Uterus (tissue), 2 donors: ENCODE measurements around the gene GRIK4.

Experiments used
- CTCF ChIP-seq, 4 experiments: fragments of 200-600 bp in 2 of 4; fragments of 450-650 bp in 2 of 4; sonication (generic) in 2 of 4; IDR thresholded peaks; one replicate each; pipeline ENCODE4 v1.5.1; 2016 to 2019; ENCODE audit warnings: antibody characterized with exemption in 4 of 4, mild to moderate bottlenecking in 2 of 4, moderate library complexity in 1 of 4
- POLR2A ChIP-seq, 2 donors: fragments of 450-650 bp; IDR thresholded peaks; one replicate each; pipeline ENCODE4 v1.6.1; 2016; ENCODE audit warnings: antibody characterized with exemption in 2 of 2, mild to moderate bottlenecking in 1 of 2, moderate library complexity in 1 of 2

- TF ChIP-seq CTCF (IDR thresholded peaks at IDR 0.05) (no peak), POLR2A (IDR thresholded peaks at IDR 0.05) (no peak)
Observed at GRCh38 chr11:120816176-120816575, 304.6 kb downstream of the GRIK4 start.
